COLO668 (cell line): ENCODE measurements around the gene PATJ.
"Not testable (repeated sequence)": the region's sequence is repeated elsewhere in the genome, so short reads cannot be mapped to it uniquely, and the experiment has no call there.

Source experiments
- DNase-seq: peaks from one replicate; lab custom pipeline; 2025; ENCODE audit not compliant: unreplicated experiment; lab: John Stamatoyannopoulos, UW

The PATJ gene

DNA sequence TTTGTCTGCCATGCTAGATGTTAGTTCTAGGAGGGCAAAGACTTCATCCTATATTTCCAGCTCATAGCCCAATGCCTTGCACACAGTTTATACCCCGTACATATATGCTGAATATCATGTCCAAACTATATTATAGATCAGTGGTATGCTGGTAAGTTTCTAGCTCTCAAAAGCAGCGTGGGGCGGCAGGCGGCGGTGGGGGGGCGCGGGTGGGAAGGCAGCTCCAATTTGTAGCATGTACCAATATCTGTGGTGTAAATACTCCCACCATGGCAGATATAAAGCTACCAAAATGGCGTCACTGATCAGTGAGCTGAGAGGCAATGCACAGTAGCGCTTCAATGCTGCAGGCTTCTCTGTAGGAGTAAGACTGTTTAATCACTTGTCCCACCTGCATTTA, 77.1 kb downstream of the PATJ start:
- DNase-seq, result no peak

DNA sequence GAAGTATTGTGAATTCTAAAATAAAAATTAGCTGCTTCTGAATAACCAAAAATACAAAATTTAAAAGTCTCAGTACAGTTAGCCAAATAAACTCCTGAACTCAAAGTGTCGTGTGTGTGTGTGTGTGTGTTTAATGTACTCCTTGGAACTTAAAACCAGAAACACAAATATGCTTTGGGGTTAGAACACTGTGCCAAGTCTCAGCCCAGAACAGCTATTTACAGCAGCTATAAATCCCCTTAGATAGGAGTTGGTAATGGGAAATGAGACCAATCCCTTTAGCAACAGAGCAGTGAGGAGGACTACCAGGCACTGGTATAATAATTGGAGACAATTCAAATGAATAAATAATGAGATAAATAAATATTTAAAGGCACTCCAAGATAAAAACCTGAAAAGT, 83.1 kb downstream of the PATJ start:
- DNase-seq, result no peak

DNA sequence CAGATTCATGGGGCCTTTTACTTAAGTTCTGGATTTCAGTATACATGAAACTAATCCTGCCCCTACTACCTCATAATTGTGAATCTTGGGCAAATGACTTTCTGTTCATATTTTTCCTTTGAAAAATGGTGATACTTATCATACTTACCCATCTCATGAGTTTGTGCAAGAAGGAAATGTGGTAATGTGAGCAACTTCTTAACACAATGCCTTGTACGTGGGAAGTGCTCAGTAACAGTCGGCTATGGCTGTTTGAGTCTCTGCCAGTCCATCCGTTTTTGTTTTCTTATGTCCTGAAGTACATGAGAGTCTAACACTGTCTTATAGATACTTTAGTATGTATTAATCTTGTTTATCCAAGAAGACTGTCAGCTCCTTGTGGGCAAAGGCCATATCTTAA, 86.5 kb downstream of the PATJ start:
- no peak for DNase-seq

DNA sequence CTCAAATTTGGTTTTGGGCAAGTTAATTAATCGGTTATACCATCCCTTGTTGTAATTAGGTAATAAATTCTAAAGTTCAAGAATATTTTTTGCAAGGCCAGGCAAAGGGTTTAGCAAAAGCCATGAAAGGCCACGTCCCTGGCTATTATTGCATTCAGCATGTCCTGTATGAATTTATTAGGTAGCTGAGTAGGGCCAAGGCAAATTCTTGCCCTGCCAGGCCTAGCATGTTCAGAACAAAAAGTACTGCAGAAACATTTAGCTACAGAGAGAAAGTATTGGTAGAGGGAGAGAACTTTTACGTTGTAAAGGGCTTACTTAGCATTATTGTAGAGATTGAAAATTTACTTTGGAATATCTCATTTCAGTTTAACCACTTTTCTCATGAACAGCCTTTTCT, 94.4 kb downstream of the PATJ start:
- DNase-seq, result no peak

DNA sequence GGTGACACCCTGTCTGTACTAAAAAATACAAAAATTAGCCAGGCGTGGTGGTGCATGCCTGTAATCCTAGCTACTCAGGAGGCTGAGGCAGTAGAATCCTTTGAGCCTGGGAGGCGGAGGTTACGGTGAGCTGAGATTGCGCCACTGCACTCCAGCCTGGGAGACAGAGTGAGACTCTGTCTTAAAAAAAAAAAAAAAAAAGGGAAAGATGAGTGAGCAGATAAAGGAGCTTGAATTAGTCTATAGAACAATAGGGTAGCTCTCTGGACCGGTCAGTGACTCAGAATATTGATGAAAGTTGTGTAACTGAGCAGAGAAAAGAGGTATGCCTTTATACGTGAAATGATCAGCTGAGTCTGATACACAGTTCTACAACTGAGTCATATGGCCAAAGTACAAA, 95.3 kb downstream of the PATJ start:
- DNase-seq, result not testable (repeated sequence)

DNA sequence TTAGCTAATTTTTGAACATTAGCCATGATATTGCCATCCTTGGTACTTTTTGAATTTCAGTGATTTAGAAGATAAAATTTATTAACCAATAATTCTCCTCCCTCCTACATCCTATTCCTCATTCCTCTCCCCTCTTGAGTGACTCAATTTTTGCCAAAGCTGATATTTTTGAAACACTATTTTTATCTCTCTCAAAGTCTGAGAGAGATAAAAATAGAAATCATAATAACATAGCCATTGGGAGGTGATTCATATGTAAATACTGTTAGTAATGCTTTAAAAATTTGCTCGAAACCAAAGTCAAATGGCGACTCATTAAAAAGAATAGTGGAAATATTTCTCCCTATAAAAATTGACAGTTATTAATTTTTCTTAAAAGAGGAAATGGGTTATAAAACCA, 97.4 kb downstream of the PATJ start:
- no peak for DNase-seq

DNA sequence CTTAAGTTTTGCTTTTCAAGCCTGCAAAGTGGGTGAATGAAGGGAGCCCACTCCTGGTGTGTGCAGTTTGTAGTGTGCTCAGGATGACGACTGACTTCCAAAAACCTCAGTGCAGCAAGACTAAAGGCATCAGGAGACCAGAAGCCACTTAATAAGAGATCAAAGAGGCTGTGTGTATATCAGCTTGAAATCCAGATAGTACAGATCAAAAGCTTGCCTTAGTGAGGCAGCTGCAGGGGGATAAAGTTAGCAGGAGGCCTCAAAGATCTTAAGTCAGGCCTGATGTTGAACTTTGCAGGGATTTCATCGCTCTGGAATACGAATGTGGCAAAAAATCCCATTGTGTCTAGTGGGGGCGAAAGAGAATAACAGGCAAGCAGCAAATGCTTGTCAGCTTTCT, 99.8 kb downstream of the PATJ start:
- no peak for DNase-seq

DNA sequence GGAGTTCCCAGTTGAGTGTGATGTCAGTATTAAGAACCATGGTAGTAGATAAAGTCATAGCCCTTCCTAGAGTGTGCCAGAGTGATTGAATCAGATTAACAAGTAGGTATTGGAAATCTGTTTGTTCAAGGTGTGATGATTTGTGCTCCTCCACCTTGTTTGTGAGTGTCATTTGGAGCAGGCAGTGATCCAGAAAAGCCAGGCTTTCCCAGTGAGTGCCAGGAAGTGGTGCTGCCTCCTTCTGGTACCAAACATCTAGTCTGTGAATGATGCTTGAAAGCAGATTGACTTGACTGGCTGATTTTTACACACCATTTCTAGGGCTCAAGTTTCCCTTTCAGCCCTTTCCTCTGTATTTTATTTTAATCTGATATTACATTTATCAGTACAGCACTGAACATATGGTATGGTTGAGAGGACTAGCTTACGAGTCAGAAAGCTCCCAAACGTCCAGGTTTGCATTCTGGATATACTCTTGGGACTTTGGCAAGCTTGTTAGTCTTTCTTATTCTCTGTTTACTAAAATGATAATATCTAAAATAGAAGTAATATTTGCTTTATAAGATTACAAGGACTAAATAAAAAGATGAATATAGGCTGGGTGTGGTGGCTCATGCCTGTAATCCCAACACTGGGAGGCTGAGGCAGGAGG, 100.7 kb downstream of the PATJ start:
- DNase-seq, result no peak

DNA sequence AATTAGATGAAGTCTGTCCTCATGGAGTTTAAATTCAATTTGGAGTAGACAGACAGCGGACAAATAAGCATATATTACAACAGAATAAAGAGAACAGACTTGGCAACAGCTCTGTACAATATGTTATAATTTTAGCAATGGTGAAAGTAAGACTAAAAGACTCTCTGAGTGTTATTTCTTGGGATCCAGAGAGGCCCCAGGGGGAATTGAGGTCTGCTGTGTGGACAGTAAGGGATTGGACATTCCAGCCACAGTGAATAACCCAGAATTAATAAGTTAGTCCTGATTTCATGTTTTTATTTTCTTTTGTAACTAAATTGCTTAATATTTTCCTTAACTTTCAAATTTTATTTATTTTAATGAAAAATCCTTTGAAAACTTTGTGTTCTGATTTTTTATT, 101.7 kb downstream of the PATJ start:
- DNase-seq, result no peak

DNA sequence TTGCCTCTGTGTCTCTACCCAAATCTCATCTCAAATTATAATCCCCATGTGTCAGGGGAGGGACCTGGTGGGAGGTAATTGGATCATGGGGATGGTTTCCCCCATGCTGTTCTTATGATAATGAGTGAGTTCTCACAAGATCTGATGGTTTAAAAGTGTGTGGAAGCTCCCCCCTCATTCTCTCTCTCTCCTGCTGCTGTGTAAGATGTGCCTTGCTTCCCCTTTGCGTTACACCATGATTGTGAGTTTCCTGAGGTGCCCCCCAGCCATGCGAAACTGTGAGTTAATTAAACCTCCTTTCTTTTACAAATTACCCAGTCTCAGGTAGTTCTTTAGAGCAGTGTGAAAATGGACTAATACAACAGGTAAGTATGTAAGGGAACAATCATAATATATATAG, 102.4 kb downstream of the PATJ start:
- DNase-seq, result not testable (repeated sequence)

DNA sequence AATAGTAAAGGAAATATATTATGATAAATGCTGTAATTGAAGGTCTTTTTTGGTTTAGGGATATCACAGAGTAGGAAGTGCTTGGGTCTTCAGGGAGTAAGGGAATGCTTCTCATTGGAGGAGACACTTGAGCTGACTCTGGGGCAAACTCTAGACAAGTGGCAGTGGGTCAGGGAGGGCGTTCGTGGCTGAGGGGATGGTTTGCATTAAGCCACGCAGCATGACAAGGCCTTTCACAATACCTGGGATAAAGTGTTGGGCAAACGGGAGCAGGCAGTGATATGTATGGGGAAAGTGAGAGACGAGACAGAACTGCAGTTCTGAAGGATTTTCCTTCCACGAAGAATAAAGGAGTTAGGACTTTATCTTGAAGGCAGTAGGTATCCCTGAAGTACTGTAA, 109.0 kb downstream of the PATJ start:
- no peak for DNase-seq

DNA sequence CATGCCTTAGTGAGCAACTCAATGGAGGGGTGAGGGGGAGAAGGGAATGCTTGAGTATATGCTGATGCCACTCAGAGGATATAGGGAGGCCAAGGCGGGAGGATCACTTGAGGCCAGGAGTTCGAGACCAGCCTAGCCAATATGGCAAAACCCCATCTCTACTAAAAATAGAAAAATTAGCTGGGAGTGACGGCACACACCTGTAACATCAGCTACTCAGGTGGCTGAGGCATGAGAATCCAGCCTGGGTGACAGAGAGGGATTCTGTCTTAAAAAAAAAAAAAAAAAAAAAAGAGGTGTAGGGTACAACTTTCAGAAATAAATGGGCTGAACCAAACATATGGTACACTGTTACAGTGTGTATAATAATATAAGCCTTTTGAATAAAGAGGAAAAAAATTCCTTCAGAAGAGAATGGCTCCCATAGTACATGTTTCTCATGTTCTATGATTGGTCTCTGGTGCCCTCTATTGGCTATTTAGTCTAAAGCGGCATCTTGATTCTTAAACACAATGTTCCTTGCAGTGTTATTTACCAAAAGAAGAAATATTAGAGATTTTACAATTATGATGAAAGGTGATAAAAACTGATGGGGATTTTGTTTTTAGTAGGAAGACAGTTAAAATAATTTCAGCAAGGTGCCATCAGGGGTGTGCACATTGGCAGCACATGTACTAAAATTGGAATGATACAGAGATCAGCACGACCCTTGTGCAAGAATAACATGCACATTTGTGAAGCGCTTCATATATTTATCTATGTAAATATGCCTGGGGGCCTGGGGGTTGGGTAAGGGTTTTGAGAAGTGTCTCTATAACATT, 109.8 kb downstream of the PATJ start:
- no peak for DNase-seq

DNA sequence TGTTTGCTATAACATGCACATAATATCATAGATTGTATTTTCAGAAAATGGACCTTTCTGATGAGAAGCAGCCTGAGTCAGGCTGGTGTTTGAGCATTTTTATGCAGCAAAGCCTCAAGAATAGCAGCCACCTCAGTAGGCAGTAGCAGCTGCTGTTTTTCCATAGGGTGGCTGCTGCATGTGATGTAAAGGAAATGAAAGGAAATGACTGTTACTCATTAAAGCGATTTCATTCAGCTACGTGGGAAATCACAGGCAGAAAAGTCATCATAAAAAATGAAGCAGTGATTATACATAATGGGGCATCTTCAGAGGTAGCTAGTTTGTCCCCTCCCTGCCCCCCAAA, 110.4 kb downstream of the PATJ start:
- DNase-seq, result no peak

DNA sequence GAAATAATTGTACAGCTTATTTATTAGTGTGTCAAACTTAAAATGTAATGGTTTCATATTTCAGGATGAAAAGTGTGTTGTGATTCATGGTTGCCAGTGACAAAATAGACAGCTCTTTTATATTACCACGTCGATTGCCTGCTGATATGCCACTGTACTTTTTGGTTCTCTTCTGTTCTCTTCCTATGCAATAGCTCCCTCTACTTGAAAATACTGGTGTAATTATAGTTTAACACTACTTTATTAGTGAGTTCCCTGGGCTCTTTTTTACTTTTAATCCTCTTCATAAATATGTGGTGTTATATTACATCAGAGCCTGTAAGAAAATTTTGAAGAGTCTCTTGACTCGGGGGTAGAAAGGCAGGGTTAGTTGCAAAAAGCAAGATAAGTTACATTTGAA, 111.3 kb downstream of the PATJ start:
- DNase-seq, result no peak

DNA sequence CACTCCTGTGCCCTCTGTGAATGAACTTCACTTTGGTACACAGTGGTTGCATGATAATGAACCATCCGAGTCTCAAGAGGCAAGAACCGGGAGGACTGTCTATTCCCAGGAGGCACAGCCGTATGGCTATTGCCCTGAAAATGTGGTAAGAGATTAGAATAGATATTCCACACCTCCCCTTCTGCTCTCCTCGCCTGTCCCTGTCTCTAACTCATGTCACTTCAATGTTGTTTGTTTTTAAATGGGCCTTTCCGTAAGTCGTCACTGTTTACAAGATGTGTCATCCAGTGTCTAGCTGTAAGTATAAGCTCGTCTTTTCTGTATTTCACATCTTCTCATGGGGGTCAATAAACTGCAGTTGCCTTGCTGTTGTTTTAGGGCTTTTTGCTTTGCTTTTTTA, 122.2 kb downstream of the PATJ start:
- no peak for DNase-seq

DNA sequence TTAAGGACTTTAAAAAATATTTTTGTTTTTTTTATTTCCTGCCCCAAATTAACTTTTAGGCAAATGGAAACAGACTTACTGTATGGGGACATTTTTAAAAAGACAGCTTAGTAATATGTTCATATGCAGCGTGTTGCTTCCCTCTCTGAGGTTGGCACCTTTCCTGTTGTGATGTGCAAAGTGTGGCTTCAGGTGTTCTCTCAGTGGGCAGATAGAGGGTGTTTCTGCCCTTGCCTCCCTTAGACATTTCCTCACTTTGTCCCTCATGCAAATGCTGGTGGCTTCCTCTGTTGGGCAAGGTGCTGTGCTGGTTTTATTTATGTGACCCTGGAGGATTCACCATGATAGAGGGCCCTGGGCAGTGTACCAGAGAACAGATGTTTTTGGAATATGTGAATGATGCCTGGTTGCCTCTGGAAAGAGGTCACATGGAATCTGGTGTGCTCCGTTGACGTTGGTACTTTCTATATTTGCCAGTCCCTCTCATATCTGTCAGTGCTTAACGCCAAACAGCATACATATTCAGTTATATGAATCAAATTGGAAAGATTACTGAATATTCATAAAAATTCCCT, 123.5 kb downstream of the PATJ start:
- DNase-seq, result no peak

DNA sequence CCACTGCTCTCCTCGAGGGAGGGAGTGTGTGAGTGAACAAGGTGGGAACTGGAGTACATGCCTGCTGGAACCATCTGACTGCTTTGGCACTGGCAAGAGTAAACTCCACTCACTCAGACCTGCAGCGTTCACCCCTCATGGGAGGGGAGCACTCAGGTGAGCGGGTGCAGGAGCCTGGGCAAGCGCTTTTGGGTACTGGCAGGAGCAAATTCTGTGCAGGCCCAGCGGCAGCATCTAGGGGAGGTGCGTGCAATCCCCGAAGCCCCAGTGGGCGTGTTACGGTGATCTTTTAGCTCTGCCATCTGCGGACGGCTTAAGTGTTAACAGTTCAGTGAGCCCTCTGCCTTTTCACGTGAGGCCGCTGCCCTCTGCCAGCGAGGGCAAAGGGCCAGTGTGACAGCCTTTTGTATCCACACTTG, 127.4 kb downstream of the PATJ start:
- no peak for DNase-seq

DNA sequence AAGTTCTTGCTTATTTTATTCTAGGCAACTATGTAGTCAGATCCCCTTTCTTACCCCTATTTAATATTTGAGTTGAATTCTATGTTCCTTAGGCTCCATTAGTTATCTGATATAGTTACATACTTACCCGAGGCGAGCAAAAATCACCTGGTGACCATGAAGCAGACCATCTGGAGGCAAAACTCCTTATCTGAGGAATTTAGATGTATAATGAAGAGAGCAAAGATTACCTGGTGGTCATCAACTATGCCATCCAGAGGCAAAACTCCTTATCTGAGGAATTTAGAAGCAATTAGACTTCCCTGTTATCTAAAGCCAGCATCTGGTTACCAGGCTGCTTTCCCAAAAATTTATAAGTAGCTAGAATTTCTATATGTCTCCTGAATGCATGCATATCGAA, 129.9 kb downstream of the PATJ start:
- no peak for DNase-seq

DNA sequence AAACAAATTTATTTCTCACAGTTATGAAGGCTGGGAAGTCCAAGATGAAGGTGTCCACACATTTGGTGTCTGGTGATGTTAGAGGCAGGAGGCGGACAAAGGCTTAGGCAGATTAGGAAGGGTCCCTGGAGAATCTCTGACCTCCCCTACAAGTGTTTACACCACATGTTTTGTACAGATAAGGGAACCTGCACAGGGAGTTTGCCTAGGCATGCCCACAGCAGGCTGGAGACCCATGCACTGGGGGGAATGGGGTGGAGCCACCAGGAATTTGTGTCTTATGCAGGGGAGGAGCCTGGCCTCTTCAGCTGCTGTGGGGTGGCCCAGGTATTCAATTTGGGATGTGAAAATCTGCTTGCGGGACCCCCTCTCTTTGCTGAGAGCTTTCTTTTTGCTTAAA, 131.3 kb downstream of the PATJ start:
- DNase-seq, result no peak

DNA sequence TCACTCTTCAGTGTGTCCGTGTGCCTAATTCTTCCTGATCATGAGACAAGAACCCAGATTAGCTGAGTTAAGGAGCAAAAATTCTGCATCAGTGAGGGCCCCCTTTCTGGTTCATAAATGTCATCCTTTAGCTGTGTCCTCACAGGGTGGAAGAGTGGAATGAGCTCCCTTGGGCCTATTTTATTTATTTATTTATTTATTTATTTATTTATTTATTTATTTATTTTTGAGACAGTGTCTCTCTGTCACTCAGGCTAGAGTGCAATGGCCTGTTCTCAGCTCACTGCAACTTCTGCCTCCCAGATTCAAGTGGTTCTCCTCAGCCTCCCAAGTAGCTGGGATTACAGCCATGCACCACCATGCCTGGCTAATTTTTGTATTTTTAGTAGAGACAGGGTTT, 131.7 kb downstream of the PATJ start:
- DNase-seq, result no peak

DNA sequence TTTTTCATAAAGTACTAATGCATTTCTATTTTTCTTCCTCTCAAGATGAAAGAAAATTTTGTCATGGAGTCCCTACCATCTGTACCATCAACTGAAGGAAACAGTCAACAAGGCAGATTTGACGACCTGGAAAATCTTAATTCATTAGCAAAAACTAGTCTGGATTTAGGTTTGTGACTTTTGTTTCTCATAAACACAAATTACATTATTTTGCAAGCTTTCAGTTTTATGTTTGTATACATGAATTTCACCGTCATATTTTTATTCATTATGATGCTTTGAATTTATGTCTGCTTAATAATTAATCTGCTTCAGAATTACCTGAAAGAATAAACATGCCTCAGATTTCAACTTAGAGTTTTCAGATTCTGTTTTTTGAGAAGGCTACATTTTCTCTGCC, 132.9 kb downstream of the PATJ start:
- no peak for DNase-seq

DNA sequence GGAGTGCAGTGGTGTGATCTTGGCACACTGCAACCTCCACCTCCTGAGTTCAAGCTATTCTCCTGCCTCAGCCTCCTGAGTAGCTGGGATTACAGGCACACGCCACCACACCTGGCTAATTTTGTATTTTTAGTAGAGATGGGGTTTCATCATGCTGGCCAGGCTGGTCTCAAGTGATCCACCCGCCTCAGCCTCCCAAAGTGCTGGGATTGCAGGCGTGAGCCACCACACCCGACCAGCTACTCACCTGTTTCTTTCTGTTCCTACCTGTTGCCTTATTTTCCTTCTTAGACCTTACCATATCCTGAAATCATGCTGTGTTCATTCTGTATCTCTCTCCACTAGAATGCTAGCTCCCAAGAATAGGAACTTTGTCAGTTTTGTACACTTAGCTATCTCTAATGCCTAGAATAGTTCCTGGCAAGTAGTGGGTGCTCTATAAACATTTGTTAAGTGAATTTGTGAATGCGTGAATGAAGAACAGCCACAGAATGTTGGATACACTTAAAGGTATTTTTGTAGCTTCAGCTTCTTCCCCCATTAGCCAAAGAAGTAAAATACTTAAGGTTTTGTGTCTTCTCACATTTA, 137.7 kb downstream of the PATJ start:
- DNase-seq, result not testable (repeated sequence)
